Left ventricle myocardium superior (tissue), 1 donor: ENCODE results near the gene CPHXL2. TPM values are rescaled to one million over a fixed set of nuclear protein-coding genes. Genes with fewer than 3 reads are reported as not detected.

Experiments
- ATAC-seq: fragments of 200-7000 bp; cut with Tn5 transposase; one replicate; pipeline ENCODE4 v1.9.1; 2020; ENCODE audit warnings: mild to moderate bottlenecking, moderate library complexity
- DNase-seq: peaks from one replicate; pipeline ENCODE4 v3.0.0-alpha.2; 2020
- intact Hi-C: fragments of 100-400 bp; cut with micrococcal nuclease; formaldehyde crosslinking; loops from one replicate; pipeline ENCODE4 v1.11.0; 2022
- total RNA-seq: library from RNA; stranded (reverse); fragmentation: NEBNext Ultra II Directional; extraction: Animal tissue kit (Norgen Biotek cat#: 25700); gene quantifications from one replicate; pipeline ENCODE4 v1.2.1, GENCODE V29; 2021
- donor health status: DM: no; HTN: yes; CAD: no; lungs with severe emphysema.

CPHXL2 gene
- total RNA-seq, 1 donor from 2014 or later = not detected

DNA sequence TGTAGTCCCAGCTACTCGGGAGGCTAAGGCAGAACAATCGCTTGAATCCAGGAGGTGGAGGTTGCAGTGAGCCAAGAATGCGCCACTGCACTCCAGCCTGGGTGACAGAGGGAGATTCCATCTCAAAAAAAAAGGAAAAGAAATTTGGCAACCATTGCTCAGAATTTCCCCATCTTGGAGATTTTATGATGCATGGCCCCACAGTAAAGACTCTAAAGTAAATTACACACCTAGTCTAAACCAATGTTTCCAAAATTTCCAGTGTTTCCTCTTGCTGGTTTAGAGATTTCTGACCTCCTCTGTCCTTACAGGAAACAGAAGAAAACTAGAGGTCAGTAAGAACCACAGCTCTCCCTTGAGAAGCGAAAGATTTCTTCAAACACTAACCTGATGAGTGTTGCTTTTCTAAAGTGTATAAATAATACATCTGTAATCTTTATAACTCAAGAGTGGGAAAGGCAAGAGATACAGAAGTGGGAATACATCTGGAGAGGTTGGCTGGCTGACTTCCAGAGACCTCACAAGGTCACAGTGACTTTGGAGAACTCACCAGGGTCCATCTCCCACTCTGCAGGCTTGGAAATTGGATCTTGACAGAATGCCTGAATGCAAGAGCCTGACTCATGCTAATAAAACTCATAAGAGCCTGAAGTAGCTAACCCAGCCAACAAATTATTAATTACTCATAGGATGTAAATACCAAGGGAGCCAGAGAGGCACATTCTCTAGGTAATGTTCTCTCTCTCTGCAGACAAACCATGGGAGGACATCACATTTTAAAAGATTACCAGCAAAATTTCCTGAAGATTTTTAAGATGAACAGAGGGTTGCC lies 62.5 kb downstream of the CPHXL2 start:
- intact Hi-C loops = no loop called here
- ATAC-seq (no peak), DNase-seq (no peak)

Other genes starting within 250 kb of the CPHXL2 start
- gene CFDP1, start 243.5 kb downstream of the CPHXL2 start, total RNA-seq = 24.7 TPM
- 8.6 TPM for gene TMEM170A, start 212.3 kb downstream of the CPHXL2 start, total RNA-seq
- 0.27 TPM for gene CHST6, start 181.6 kb downstream of the CPHXL2 start, total RNA-seq
- 0.07 TPM for gene CHST5, start 140.9 kb downstream of the CPHXL2 start, total RNA-seq
- gene TMEM231, start 120.8 kb downstream of the CPHXL2 start, total RNA-seq = 4.6 TPM
- 245 TPM for gene GABARAPL2, start 110.6 kb downstream of the CPHXL2 start, total RNA-seq
- 19.0 TPM for gene ADAT1, start 53.7 kb downstream of the CPHXL2 start, total RNA-seq
- 152 TPM for gene KARS1, start 29.3 kb downstream of the CPHXL2 start, total RNA-seq
- gene TERF2IP, start 29.2 kb downstream of the CPHXL2 start, total RNA-seq = 56.2 TPM
- not detected for gene DUXB, start 24.5 kb upstream of the CPHXL2 start, total RNA-seq
- not detected for gene CPHXL, start 49.5 kb upstream of the CPHXL2 start, total RNA-seq